MG63 (cell line): ENCODE measurements around the gene WDR18. TPM values are rescaled to one million over a fixed set of nuclear protein-coding genes. Genes with fewer than 3 reads are reported as not detected.

Experiments used
- DNase-seq: peaks from one replicate; pipeline ENCODE4 v3.0.0-alpha.2; 2020
- H3K27me3 ChIP-seq: fragments of 250-450 bp; sonication (Bioruptor Pico); 2 replicates; pipeline ENCODE4 v1.5.1; 2020; ENCODE audit warnings: mild to moderate bottlenecking, moderate library complexity
- H3K36me3 ChIP-seq: fragments of 250-450 bp; sonication (Bioruptor Pico); 2 replicates; pipeline ENCODE4 v1.5.1; 2020; ENCODE audit warnings: mild to moderate bottlenecking, moderate library complexity
- H3K4me3 ChIP-seq: fragments of 250-450 bp; sonication (Bioruptor Pico); 2 replicates; pipeline ENCODE4 v1.5.1; 2020; ENCODE audit warnings: mild to moderate bottlenecking, moderate library complexity
- H3K9me3 ChIP-seq: fragments of 250-450 bp; sonication (Bioruptor Pico); 2 replicates; pipeline ENCODE4 v1.5.1; 2020; ENCODE audit warnings: mild to moderate bottlenecking, moderate library complexity
- total RNA-seq: library from RNA; depleted of rRNA; stranded (reverse); fragments of >200 nt; shearing (Covaris generic); gene quantifications from 2 replicates; pipeline ENCODE4 v1.2.3, GENCODE V29; 2014; ENCODE audit warnings: low replicate concordance

The WDR18 gene
- total RNA-seq, 1 experiment from 2014 or later, result 61.8 TPM

GRCh38 chr19:958967-959855 is 24.9 kb upstream of the WDR18 start:
- Histone ChIP-seq H3K36me3 (no peaks in the 10 kb centered on the region), H3K9me3 (no peaks in the 10 kb centered on the region), H3K27me3 (no peaks in the 10 kb centered on the region), H3K4me3 (no peak overlapping the region)
- DNase-seq, result no peak

GRCh38 chr19:960020-960419 is 24.1 kb upstream of the WDR18 start:
- no peak overlapping the region for H3K4me3 ChIP-seq
- no peaks in the 10 kb centered on the region for H3K9me3 ChIP-seq
- no peaks in the 10 kb centered on the region for H3K27me3 ChIP-seq
- no peak for DNase-seq
- H3K36me3 ChIP-seq, result no peaks in the 10 kb centered on the region

- no peak for DNase-seq
- no peaks in the 10 kb centered on the region for H3K27me3 ChIP-seq
- no peaks in the 10 kb centered on the region for H3K9me3 ChIP-seq
- H3K4me3 ChIP-seq, result no peak overlapping the region
- H3K36me3 ChIP-seq, result no peaks in the 10 kb centered on the region
Observed at GRCh38 chr19:960601-960938, 23.6 kb upstream of the WDR18 start.

- Histone ChIP-seq H3K36me3 (no peaks in the 10 kb centered on the region), H3K9me3 (no peaks in the 10 kb centered on the region), H3K4me3 (no peak overlapping the region), H3K27me3 (no peaks in the 10 kb centered on the region)
- DNase-seq, result peak; percentile 51
Observed at GRCh38 chr19:961866-962620, 22.1 kb upstream of the WDR18 start.

- no peak for DNase-seq
- Histone ChIP-seq H3K27me3 (no peaks in the 10 kb centered on the region), H3K36me3 (no peaks in the 10 kb centered on the region), H3K4me3 (no peak overlapping the region), H3K9me3 (no peaks in the 10 kb centered on the region)
Observed at GRCh38 chr19:962683-963400, 21.3 kb upstream of the WDR18 start.

GRCh38 chr19:963486-963951 is 20.6 kb upstream of the WDR18 start:
- no peaks in the 10 kb centered on the region for H3K9me3 ChIP-seq
- H3K36me3 ChIP-seq, result no peaks in the 10 kb centered on the region
- no peak overlapping the region for H3K4me3 ChIP-seq
- H3K27me3 ChIP-seq, result no peaks in the 10 kb centered on the region
- no peak for DNase-seq

- H3K4me3 ChIP-seq, result no peak overlapping the region
- no peaks in the 10 kb centered on the region for H3K9me3 ChIP-seq
- peaks cover 2% of the 10 kb centered on the region; the same call in 1 of the 2 replicates for H3K36me3 ChIP-seq
- no peak for DNase-seq
- H3K27me3 ChIP-seq, result no peaks in the 10 kb centered on the region
Observed at GRCh38 chr19:964116-964520, 20.0 kb upstream of the WDR18 start.

- DNase-seq, result no peak
- H3K4me3 ChIP-seq, result no peak overlapping the region
- no peaks in the 10 kb centered on the region for H3K9me3 ChIP-seq
- H3K27me3 ChIP-seq, result no peaks in the 10 kb centered on the region
- peaks cover 3% of the 10 kb centered on the region; the same call in 1 of the 2 replicates for H3K36me3 ChIP-seq
Observed at GRCh38 chr19:964761-965694, 19.1 kb upstream of the WDR18 start.

- DNase-seq, result no peak
- H3K9me3 ChIP-seq, result peaks cover 5% of the 10 kb centered on the region
Observed at GRCh38 chr19:966485-967088, 17.6 kb upstream of the WDR18 start.

GRCh38 chr19:970695-971094 is 13.4 kb upstream of the WDR18 start:
- H3K27me3 ChIP-seq, result no peaks in the 10 kb centered on the region
- H3K9me3 ChIP-seq, result peaks cover 5% of the 10 kb centered on the region
- peaks cover 9% of the 10 kb centered on the region for H3K36me3 ChIP-seq
- DNase-seq, result no peak
- no peak overlapping the region for H3K4me3 ChIP-seq

More at GRCh38 chr19:966485-967088, 17.6 kb upstream of the WDR18 start:
- Histone ChIP-seq H3K4me3 (no peak overlapping the region), H3K36me3 (peaks cover 9% of the 10 kb centered on the region), H3K27me3 (no peaks in the 10 kb centered on the region)

- peaks cover 9% of the 10 kb centered on the region for H3K36me3 ChIP-seq
- H3K9me3 ChIP-seq, result peaks cover 5% of the 10 kb centered on the region
- H3K27me3 ChIP-seq, result no peaks in the 10 kb centered on the region
- DNase-seq, result no peak
- H3K4me3 ChIP-seq, result no peak overlapping the region
Observed at GRCh38 chr19:971795-972194, 12.3 kb upstream of the WDR18 start.

- Histone ChIP-seq H3K9me3 (peaks cover 5% of the 10 kb centered on the region), H3K4me3 (no peak overlapping the region), H3K27me3 (no peaks in the 10 kb centered on the region), H3K36me3 (peaks cover 9% of the 10 kb centered on the region)
- no peak for DNase-seq
Observed at GRCh38 chr19:972281-972680, 11.9 kb upstream of the WDR18 start.

GRCh38 chr19:973726-974563 is 10.2 kb upstream of the WDR18 start:
- peaks cover 5% of the 10 kb centered on the region for H3K9me3 ChIP-seq
- no peak overlapping the region for H3K4me3 ChIP-seq
- DNase-seq, result no peak
- no peaks in the 10 kb centered on the region for H3K27me3 ChIP-seq
- H3K36me3 ChIP-seq, result peaks cover 9% of the 10 kb centered on the region

- Histone ChIP-seq H3K9me3 (peaks cover 5% of the 10 kb centered on the region), H3K4me3 (no peak overlapping the region), H3K27me3 (no peaks in the 10 kb centered on the region), H3K36me3 (peaks cover 6% of the 10 kb centered on the region)
- DNase-seq, result no peak
Observed at GRCh38 chr19:974564-975257, 9.4 kb upstream of the WDR18 start.
